AG09319 (cell line): ENCODE results near the gene GNAO1.

Experiments used
- DNase-seq: peaks from one replicate; pipeline ENCODE4 v3.0.0-alpha.2; 2010; ENCODE audit warnings: low read depth; ENCODE audit errors: extremely low read depth
- TF ChIP-seq, protein P1 (sequence below): IDR thresholded peaks from 2 replicates; pipeline ENCODE4 v1.5.1; 2011; ENCODE audit warnings: low read depth, mild to moderate bottlenecking, inconsistent platforms, low read length, moderate library complexity

The GNAO1 gene

DNA sequence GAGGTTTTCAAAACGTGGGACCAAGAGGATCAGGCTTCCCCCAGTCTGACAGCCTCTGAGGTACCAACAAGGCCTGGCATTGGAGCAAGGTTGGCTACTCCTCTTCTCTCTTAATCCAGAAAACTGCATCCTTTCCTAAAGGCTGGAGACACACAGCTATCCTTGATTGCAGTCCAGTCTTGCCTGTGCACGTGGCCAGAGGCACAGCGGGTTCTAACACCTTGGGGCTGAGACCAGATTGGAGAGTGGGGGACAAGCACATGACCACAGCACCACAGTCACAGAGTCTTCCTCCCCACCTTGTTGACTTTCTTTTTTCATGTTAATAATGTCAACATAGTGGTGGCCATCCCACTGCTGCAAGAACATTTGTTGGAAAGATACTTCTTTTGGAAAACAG is 46.9 kb downstream of the GNAO1 start:
- DNase-seq: no peak
- TF ChIP-seq, protein P1, sequence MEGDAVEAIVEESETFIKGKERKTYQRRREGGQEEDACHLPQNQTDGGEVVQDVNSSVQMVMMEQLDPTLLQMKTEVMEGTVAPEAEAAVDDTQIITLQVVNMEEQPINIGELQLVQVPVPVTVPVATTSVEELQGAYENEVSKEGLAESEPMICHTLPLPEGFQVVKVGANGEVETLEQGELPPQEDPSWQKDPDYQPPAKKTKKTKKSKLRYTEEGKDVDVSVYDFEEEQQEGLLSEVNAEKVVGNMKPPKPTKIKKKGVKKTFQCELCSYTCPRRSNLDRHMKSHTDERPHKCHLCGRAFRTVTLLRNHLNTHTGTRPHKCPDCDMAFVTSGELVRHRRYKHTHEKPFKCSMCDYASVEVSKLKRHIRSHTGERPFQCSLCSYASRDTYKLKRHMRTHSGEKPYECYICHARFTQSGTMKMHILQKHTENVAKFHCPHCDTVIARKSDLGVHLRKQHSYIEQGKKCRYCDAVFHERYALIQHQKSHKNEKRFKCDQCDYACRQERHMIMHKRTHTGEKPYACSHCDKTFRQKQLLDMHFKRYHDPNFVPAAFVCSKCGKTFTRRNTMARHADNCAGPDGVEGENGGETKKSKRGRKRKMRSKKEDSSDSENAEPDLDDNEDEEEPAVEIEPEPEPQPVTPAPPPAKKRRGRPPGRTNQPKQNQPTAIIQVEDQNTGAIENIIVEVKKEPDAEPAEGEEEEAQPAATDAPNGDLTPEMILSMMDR: no peak

DNA sequence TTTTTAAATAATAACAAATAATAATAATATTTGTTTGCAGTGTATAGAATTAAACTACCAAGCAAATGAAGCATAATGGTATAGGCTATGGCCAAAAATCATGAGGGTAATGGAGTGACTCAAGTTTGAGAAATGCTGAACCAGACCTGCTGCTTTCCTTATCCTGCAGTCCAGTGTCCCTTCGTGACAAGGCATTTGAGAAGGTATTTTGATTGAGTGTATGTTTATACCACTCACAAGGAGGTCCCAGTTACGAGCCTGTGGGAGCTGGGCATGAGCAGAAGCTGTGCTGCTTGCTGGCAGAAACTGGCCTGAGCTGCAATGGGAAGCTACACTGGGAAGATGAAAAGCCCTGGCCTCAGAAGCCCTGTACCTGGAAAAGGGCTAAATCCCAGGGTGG is 50.3 kb downstream of the GNAO1 start:
- TF ChIP-seq, protein P1: no peak
- peak; percentile 5 for DNase-seq

DNA sequence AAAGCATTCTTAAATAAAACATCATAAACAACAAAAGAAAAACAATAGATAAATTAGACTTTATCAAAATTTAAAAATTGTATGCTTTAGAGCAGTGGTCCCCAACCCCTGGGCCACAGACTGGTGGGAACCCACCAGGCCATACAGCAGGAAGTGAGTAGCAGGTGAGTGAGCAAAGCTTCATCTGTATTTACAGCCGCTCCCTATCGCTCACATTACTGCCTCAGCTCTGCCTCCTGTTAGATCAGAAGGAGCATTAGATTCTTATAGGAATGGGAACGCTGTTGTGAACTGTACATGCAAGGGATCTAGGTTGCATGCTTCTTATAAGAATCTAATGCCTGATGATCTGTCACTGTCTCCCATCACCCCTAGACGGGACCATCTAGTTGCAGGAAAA is 51.5 kb downstream of the GNAO1 start:
- TF ChIP-seq, protein P1: no peak
- DNase-seq: no peak

DNA sequence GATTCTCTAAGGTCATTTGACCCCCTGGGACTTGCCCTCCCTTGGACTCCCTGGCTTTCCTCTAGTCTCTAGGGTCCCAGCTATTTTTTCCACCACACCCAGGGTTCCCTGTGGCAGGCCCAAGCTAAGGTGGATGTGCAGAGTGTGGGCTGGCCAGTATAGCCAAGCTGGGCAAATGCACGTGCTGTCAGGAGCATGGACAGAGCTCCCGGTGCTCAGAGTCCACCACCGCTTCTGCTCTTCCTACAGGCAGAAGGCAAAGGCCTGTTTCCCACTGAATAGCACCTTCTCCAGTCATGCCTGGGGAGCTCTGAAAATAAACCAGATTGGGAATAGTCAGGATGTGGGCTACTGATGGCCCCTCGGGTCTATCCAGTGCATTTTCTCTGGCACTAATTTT is 53.3 kb downstream of the GNAO1 start:
- TF ChIP-seq, protein P1: no peak
- no peak for DNase-seq

GRCh38 chr16:56245197-56245596 is 53.9 kb downstream of the GNAO1 start:
- DNase-seq: peak; percentile 20
- TF ChIP-seq, protein P1: no peak

- TF ChIP-seq, protein P1: no peak; the same call in 1 of the 2 replicates
- DNase-seq: peak; percentile 14
Measured at GRCh38 chr16:56246051-56246817, 54.9 kb downstream of the GNAO1 start.

DNA sequence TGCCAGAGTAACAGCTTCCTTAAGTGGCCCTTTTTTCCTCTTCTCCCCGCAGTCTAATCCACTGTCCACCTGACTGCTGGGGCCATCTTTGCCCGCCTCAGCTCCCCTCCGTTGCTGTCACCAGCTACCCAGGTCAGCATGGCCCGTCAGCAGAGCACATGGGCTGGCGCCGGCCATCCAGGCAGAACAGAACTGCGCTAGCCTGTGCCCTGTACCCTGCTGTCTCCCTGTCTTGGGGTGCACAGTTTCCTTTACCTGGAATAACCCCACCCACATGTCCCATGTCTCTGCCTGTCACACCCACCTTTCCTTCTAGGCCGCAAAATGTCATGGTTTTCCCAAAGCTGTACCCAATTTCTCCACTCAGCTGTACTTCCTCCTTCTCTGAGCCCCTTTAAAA is 55.7 kb downstream of the GNAO1 start:
- TF ChIP-seq, protein P1: no peak
- no peak for DNase-seq
